BE2C (cell line): ENCODE measurements around the gene COBL.

ENCODE experiments used
- DNase-seq: peaks from one replicate; pipeline ENCODE4 v3.0.0-alpha.2; 2020
- H3K27me3 ChIP-seq: fragments of 250-450 bp; sonication (Bioruptor Pico); 2 replicates; pipeline ENCODE4 v1.5.1; 2020; ENCODE audit warnings: mild to moderate bottlenecking
- H3K36me3 ChIP-seq: fragments of 250-450 bp; sonication (Bioruptor Pico); 2 replicates; pipeline ENCODE4 v1.5.1; 2020; ENCODE audit warnings: mild to moderate bottlenecking
- H3K4me1 ChIP-seq: fragments of 250-450 bp; sonication (Bioruptor Pico); 2 replicates; pipeline ENCODE4 v1.5.1; 2020
- H3K4me3 ChIP-seq: 2 replicates; pipeline ENCODE4 v1.5.1; 2011; ENCODE audit warnings: low read depth, low read length
- H3K9me3 ChIP-seq: fragments of 250-450 bp; sonication (Bioruptor Pico); 2 replicates; pipeline ENCODE4 v1.5.1; 2020
- CTCF ChIP-seq: IDR thresholded peaks from 2 replicates; pipeline ENCODE4 v1.5.1; 2012; ENCODE audit warnings: mild to moderate bottlenecking, low read depth, low read length

The COBL gene

GRCh38 chr7:51046482-51046881, 270.1 kb downstream of the COBL start:
- no peak for DNase-seq
- Histone ChIP-seq H3K4me1 (no peaks in the 10 kb centered on the region), H3K4me3 (no peak overlapping the region), H3K27me3 (peaks cover 3% of the 10 kb centered on the region; the same call in 1 of the 2 replicates), H3K9me3 (no peaks in the 10 kb centered on the region), H3K36me3 (no peaks in the 10 kb centered on the region)
- no peak for TF ChIP-seq CTCF

- no peaks in the 10 kb centered on the region for H3K4me1 ChIP-seq
- no peak overlapping the region for H3K4me3 ChIP-seq
- no peaks in the 10 kb centered on the region for H3K36me3 ChIP-seq
- no peak for DNase-seq
- H3K27me3 ChIP-seq = peaks cover 3% of the 10 kb centered on the region; the same call in 1 of the 2 replicates
- no peaks in the 10 kb centered on the region for H3K9me3 ChIP-seq
- no peak for TF ChIP-seq CTCF
Observed at GRCh38 chr7:51046103-51046466, 270.5 kb downstream of the COBL start.

- Histone ChIP-seq H3K4me3 (no peak overlapping the region), H3K9me3 (no peaks in the 10 kb centered on the region), H3K36me3 (no peaks in the 10 kb centered on the region), H3K27me3 (peaks cover 2% of the 10 kb centered on the region; the same call in 1 of the 2 replicates), H3K4me1 (no peaks in the 10 kb centered on the region)
- no peak for DNase-seq
- TF ChIP-seq CTCF = no peak
Observed at GRCh38 chr7:51045319-51046102, 271.1 kb downstream of the COBL start.

GRCh38 chr7:51043461-51043860, 273.1 kb downstream of the COBL start:
- no peak for TF ChIP-seq CTCF
- no peaks in the 10 kb centered on the region for H3K27me3 ChIP-seq
- no peak overlapping the region for H3K4me3 ChIP-seq
- no peaks in the 10 kb centered on the region for H3K9me3 ChIP-seq
- no peak for DNase-seq
- no peaks in the 10 kb centered on the region for H3K36me3 ChIP-seq
- H3K4me1 ChIP-seq = no peaks in the 10 kb centered on the region

GRCh38 chr7:51040787-51041186, 275.8 kb downstream of the COBL start:
- Histone ChIP-seq H3K27me3 (peaks cover 4% of the 10 kb centered on the region; the same call in 1 of the 2 replicates), H3K4me1 (no peaks in the 10 kb centered on the region), H3K4me3 (no peak overlapping the region), H3K9me3 (no peaks in the 10 kb centered on the region), H3K36me3 (no peaks in the 10 kb centered on the region)
- no peak for TF ChIP-seq CTCF
- DNase-seq = no peak

- Histone ChIP-seq H3K4me3 (no peak overlapping the region), H3K9me3 (no peaks in the 10 kb centered on the region), H3K4me1 (no peaks in the 10 kb centered on the region), H3K36me3 (no peaks in the 10 kb centered on the region), H3K27me3 (peaks cover 16% of the 10 kb centered on the region)
- no peak for TF ChIP-seq CTCF
- DNase-seq = no peak
Observed at GRCh38 chr7:51038573-51038972, 278.0 kb downstream of the COBL start.
